Measurements from ENCODE around the gene ANO2. TPM values are rescaled to one million over a fixed set of nuclear protein-coding genes. Genes with fewer than 3 reads are reported as not detected.

The ANO2 gene
- total RNA-seq, 1 experiment from 2014 or later = 0.68 TPM

- H3K36me3 Mint-ChIP-seq (ENCODE audit: insufficient read depth, unreplicated experiment) = no peaks in the 10 kb centered on the region
- no peak for TF ChIP-seq CTCF (IDR thresholded peaks at IDR 0.05; ENCODE audit: insufficient read depth in 1 of 2, low read depth in 1 of 2, low read length in 1 of 2, severe bottlenecking in 1 of 2, unreplicated experiment in 1 of 2)
- Histone ChIP-seq H3K36me3 (ENCODE audit: control insufficient read depth, insufficient read depth, low read length) (no peaks in the 10 kb centered on the region), H3K4me1 (no peaks in the 10 kb centered on the region), H3K27me3 (replicated peaks; ENCODE audit: control insufficient read depth, insufficient read depth, low read length) (no peaks in the 10 kb centered on the region), H3K4me3 (ENCODE audit: low read depth, low read length) (no peak overlapping the region), H3K9me3 (no peaks in the 10 kb centered on the region)
- no peak overlapping the region for H3K4me3 Mint-ChIP-seq (ENCODE audit: unreplicated experiment)
- no peaks in the 10 kb centered on the region for H3K9me3 Mint-ChIP-seq (ENCODE audit: unreplicated experiment)
- no peaks in the 10 kb centered on the region for H3K27me3 Mint-ChIP-seq (ENCODE audit: insufficient read depth, unreplicated experiment)
- no TSS peak for BruUV-seq (replicated peaks)
- intact Hi-C loops (cut with micrococcal nuclease; ENCODE audit: unreplicated experiment) = no loop called here
- CTCF ChIA-PET = no interaction called here
- H3K27ac Mint-ChIP-seq (ENCODE audit: unreplicated experiment) = no peak overlapping the region
- no peaks in the 10 kb centered on the region for H3K4me1 Mint-ChIP-seq (ENCODE audit: low read depth, unreplicated experiment)
- POLR2A ChIA-PET = no interaction called here
- no peak for DNase-seq
Observed at GRCh38 chr12:5685935-5686334, 259.1 kb downstream of the ANO2 start.

- no peaks in the 10 kb centered on the region for H3K27me3 Mint-ChIP-seq (ENCODE audit: insufficient read depth, unreplicated experiment)
- Histone ChIP-seq H3K9me3 (no peaks in the 10 kb centered on the region), H3K4me1 (no peaks in the 10 kb centered on the region), H3K27me3 (replicated peaks; ENCODE audit: control insufficient read depth, insufficient read depth, low read length) (no peaks in the 10 kb centered on the region), H3K36me3 (ENCODE audit: control insufficient read depth, insufficient read depth, low read length) (no peaks in the 10 kb centered on the region), H3K4me3 (ENCODE audit: low read depth, low read length) (no peak overlapping the region)
- H3K4me1 Mint-ChIP-seq (ENCODE audit: low read depth, unreplicated experiment) = no peaks in the 10 kb centered on the region
- intact Hi-C loops (cut with micrococcal nuclease; ENCODE audit: unreplicated experiment) = no loop called here
- POLR2A ChIA-PET = no interaction called here
- no peak for TF ChIP-seq CTCF (IDR thresholded peaks at IDR 0.05; ENCODE audit: insufficient read depth in 1 of 2, low read depth in 1 of 2, low read length in 1 of 2, severe bottlenecking in 1 of 2, unreplicated experiment in 1 of 2)
- H3K4me3 Mint-ChIP-seq (ENCODE audit: unreplicated experiment) = no peak overlapping the region
- H3K27ac Mint-ChIP-seq (ENCODE audit: unreplicated experiment) = no peak overlapping the region
- BruUV-seq (replicated peaks) = no TSS peak
- no peaks in the 10 kb centered on the region for H3K36me3 Mint-ChIP-seq (ENCODE audit: insufficient read depth, unreplicated experiment)
- H3K9me3 Mint-ChIP-seq (ENCODE audit: unreplicated experiment) = no peaks in the 10 kb centered on the region
- CTCF ChIA-PET = no interaction called here
- no peak for DNase-seq
Observed at GRCh38 chr12:5684989-5685388, 260.1 kb downstream of the ANO2 start.

- H3K27me3 Mint-ChIP-seq (ENCODE audit: insufficient read depth, unreplicated experiment) = peaks cover 5% of the 10 kb centered on the region
- DNase-seq = no peak
- no peaks in the 10 kb centered on the region for H3K4me1 Mint-ChIP-seq (ENCODE audit: low read depth, unreplicated experiment)
- CTCF ChIA-PET = no interaction called here
- intact Hi-C loops (cut with micrococcal nuclease; ENCODE audit: unreplicated experiment) = no loop called here
- no peaks in the 10 kb centered on the region for H3K9me3 Mint-ChIP-seq (ENCODE audit: unreplicated experiment)
- POLR2A ChIA-PET = no interaction called here
- Histone ChIP-seq H3K9me3 (no peaks in the 10 kb centered on the region), H3K4me3 (ENCODE audit: low read depth, low read length) (no peak overlapping the region), H3K4me1 (no peaks in the 10 kb centered on the region), H3K36me3 (ENCODE audit: control insufficient read depth, insufficient read depth, low read length) (no peaks in the 10 kb centered on the region), H3K27me3 (replicated peaks; ENCODE audit: control insufficient read depth, insufficient read depth, low read length) (no peaks in the 10 kb centered on the region)
- H3K27ac Mint-ChIP-seq (ENCODE audit: unreplicated experiment) = no peak overlapping the region
- BruUV-seq (replicated peaks) = no TSS peak
- no peaks in the 10 kb centered on the region for H3K36me3 Mint-ChIP-seq (ENCODE audit: insufficient read depth, unreplicated experiment)
- no peak for TF ChIP-seq CTCF (IDR thresholded peaks at IDR 0.05; ENCODE audit: insufficient read depth in 1 of 2, low read depth in 1 of 2, low read length in 1 of 2, severe bottlenecking in 1 of 2, unreplicated experiment in 1 of 2)
- no peak overlapping the region for H3K4me3 Mint-ChIP-seq (ENCODE audit: unreplicated experiment)
Observed at GRCh38 chr12:5682581-5682980, 262.5 kb downstream of the ANO2 start.
